Measurements from ENCODE around the gene PLEKHA6.
"Not testable (repeated sequence)": the region's sequence is repeated elsewhere in the genome, so short reads cannot be mapped to it uniquely, and the experiment has no call there.

PLEKHA6 gene

GRCh38 chr1:204331275-204331674 lies 28.5 kb downstream of the PLEKHA6 start:
- TF ChIP-seq, protein P1, sequence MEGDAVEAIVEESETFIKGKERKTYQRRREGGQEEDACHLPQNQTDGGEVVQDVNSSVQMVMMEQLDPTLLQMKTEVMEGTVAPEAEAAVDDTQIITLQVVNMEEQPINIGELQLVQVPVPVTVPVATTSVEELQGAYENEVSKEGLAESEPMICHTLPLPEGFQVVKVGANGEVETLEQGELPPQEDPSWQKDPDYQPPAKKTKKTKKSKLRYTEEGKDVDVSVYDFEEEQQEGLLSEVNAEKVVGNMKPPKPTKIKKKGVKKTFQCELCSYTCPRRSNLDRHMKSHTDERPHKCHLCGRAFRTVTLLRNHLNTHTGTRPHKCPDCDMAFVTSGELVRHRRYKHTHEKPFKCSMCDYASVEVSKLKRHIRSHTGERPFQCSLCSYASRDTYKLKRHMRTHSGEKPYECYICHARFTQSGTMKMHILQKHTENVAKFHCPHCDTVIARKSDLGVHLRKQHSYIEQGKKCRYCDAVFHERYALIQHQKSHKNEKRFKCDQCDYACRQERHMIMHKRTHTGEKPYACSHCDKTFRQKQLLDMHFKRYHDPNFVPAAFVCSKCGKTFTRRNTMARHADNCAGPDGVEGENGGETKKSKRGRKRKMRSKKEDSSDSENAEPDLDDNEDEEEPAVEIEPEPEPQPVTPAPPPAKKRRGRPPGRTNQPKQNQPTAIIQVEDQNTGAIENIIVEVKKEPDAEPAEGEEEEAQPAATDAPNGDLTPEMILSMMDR (IDR thresholded peaks at IDR 0.05), result no peak
- no peak for DNase-seq (ENCODE audit: low spot score)
- H3K4me3 ChIP-seq, result no peak overlapping the region
- no peak overlapping the region for H3K27ac ChIP-seq

DNA sequence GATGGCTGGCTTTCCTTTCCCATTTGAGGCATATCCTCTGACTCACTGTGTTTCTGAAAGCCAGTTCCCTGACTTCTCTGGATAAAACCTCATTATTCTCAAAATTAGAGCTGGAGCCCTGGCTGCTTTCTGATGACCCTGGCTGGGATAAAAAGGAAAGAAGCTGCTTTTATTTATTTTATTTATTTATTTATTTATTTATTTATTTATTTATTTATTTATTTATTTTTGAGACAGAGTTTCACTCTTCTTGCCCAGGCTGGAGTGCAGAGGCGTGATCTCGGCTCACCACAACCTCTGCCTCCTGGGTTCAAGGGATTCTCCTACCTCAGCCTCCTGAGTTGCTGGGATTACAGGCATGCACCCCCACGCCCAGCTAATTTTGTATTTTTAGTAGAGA lies 31.9 kb downstream of the PLEKHA6 start:
- H3K27ac ChIP-seq; H3K4me3 ChIP-seq; DNase-seq (ENCODE audit: low spot score): not testable (repeated sequence)

DNA sequence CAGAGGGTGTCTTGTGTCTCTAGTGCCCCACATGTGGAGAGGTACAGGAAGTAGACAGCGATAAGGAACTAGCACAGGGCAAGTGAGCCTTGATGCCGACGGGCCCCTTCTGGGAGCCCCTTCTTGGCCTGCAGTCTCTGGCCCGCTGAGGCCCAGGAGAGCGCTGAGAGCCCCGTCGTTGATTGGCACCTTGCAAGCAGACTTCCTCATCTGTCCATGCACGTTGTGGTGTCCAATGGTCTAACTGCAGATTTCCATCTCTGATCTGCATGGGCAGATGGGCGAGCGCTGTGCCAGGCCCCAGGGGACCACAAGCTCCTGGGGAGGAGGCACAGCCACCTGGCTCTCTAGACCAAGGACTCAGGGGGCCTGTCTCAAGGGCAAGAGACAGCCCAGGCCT lies 32.4 kb downstream of the PLEKHA6 start:
- no peak overlapping the region for H3K27ac ChIP-seq
- DNase-seq (ENCODE audit: low spot score), result no peak
- TF ChIP-seq, protein P1 (IDR thresholded peaks at IDR 0.05), result no peak

GRCh38 chr1:204326771-204327300 lies 32.9 kb downstream of the PLEKHA6 start:
- DNase-seq (ENCODE audit: low spot score), result no peak
- Histone ChIP-seq H3K27ac (no peak overlapping the region), H3K4me3 (no peak overlapping the region)
- TF ChIP-seq, protein P1 (IDR thresholded peaks at IDR 0.05), result no peak

More for the DNA sequence above, 32.4 kb downstream of the PLEKHA6 start:
- no peak overlapping the region for H3K4me3 ChIP-seq

DNA sequence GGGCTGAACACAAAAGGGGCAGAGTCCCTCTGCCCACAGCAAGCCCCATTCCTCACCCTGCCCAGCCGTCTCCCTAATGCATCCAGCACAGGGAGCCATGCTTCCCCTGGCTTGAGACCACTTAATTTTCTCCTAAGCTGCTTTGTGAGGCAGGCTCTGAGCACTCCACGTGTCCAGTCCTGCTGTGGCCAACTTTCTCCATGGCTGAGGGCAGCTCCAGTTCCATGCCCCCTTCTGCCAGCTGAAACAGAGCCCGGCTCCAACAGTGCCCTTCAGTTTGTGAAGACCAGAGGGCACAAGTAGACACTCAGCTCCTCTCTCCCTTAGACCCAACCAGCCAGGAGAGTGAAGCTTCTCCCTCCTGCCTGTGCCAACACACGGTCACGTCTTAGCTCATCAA lies 33.8 kb downstream of the PLEKHA6 start:
- DNase-seq (ENCODE audit: low spot score), result no peak
- no peak overlapping the region for H3K4me3 ChIP-seq
- TF ChIP-seq, protein P1 (IDR thresholded peaks at IDR 0.05), result no peak
- no peak overlapping the region for H3K27ac ChIP-seq

DNA sequence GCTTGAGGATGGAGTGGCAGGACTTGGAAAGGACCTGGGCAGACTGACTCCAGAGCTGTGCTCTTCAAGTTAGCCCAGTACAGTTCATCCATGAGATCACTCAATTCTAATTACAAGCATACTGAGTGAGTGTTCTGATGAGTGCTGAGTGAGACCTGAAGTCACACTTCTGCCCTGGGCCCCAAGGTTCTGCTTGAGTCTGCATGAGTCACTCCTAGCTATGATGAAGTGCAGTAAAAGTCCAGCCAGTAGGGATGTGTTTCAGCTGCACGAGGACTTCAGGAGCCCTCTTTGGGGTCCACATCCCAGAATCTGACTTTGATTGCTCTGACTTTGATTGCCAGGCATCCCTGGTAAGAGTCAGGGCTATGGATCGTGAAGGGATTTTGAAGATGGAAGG lies 35.8 kb downstream of the PLEKHA6 start:
- DNase-seq (ENCODE audit: low spot score), result no peak
- TF ChIP-seq, protein P1 (IDR thresholded peaks at IDR 0.05), result no peak
- Histone ChIP-seq H3K27ac (no peak overlapping the region), H3K4me3 (no peak overlapping the region)

DNA sequence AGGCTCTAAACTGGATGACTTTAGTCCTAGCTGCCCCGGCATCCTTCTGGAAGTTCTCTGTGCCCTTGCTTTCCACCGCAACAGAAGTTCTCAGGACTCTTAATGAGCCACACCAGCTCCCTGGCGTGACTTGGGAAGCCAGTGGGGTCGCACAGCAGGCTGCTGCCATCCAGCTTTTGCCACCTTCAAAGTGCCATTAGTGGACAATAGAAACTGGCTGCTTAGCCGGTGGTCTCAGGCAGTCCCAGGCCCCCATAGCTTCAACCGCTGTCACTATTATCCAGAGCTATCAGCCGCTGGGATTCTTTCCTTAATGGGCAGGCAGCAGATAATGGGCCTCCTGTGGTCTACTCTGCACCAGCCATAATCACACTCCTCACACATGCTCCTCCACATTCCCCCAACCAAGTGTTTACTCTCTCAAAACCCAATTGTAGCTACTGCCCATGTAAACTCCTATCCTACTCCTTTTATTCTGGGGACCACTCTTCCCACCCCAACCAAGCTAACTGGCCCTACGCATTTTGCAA lies 37.3 kb downstream of the PLEKHA6 start:
- TF ChIP-seq, protein P1 (IDR thresholded peaks at IDR 0.05), result no peak
- H3K27ac ChIP-seq, result peak overlapping the region in 1 of 2 donors; percentile 38

More for the DNA sequence above, 37.3 kb downstream of the PLEKHA6 start:
- no peak overlapping the region for H3K4me3 ChIP-seq
- no peak for DNase-seq (ENCODE audit: low spot score)
